H1 (cell line): ENCODE measurements around the gene BRME1. TPM values are rescaled to one million over a fixed set of nuclear protein-coding genes. Genes with fewer than 3 reads are reported as not detected.

Source experiments
- CTCF ChIA-PET: fragments of 300-600 bp; sonication (Branson Sonifier 250); formaldehyde crosslinking; loops from one replicate; lab custom pipeline; 2021; ENCODE audit not compliant: partially characterized antibody; lab: Charles Lee
- POLR2A ChIA-PET: fragments of 300-600 bp; sonication (Branson Sonifier 250); formaldehyde crosslinking; loops from one replicate; lab custom pipeline; 2021; ENCODE audit warnings: inconsistent platforms; ENCODE audit not compliant: partially characterized antibody; lab: Charles Lee
- DNase-seq, 2 experiments: peaks; one replicate each; pipeline versions ENCODE4 v3.0.0 to v3.0.0-alpha.2; 2010 to 2022; ENCODE audit warnings: low spot score in 2 of 2, low read depth in 1 of 2, mixed read lengths in 1 of 2
- FAIRE-seq: peaks from 2 replicates; lab custom pipeline; 2011; peaks lifted over from hg19 to GRCh38; lab: Jason Lieb, UNC
- H2AFZ ChIP-seq: 2 replicates; pipeline ENCODE4 v1.8.1; 2012; ENCODE audit warnings: low read length, inconsistent platforms
- H2AK5ac ChIP-seq: 2 replicates; pipeline ENCODE4 v1.6.1; 2013; ENCODE audit warnings: low read depth, low read length
- H2BK120ac ChIP-seq: replicated peaks from 2 replicates; pipeline ENCODE3; 2013; ENCODE audit warnings: low read depth, low read length, inconsistent platforms
- H2BK12ac ChIP-seq: 2 replicates; pipeline ENCODE4 v1.6.1; 2013; ENCODE audit warnings: low read depth, low read length
- H2BK15ac ChIP-seq: 2 replicates; pipeline ENCODE4 v1.6.1; 2013; ENCODE audit warnings: low read length
- H2BK20ac ChIP-seq: 2 replicates; pipeline ENCODE4 v1.6.1; 2013; ENCODE audit warnings: low read length
- H2BK5ac ChIP-seq: 2 replicates; pipeline ENCODE4 v1.6.1; 2013; ENCODE audit warnings: low read depth, low read length
- H3K14ac ChIP-seq: 2 replicates; pipeline ENCODE4 v1.6.1; 2013; ENCODE audit warnings: inconsistent platforms; ENCODE audit not compliant: insufficient read length
- H3K18ac ChIP-seq: 2 replicates; pipeline ENCODE4 v1.6.1; 2013; ENCODE audit warnings: low read length; ENCODE audit errors: extremely low read depth
- H3K23ac ChIP-seq: 2 replicates; pipeline ENCODE4 v1.6.1; 2013; ENCODE audit warnings: inconsistent platforms; ENCODE audit not compliant: insufficient read length
- H3K23me2 ChIP-seq: 2 replicates; pipeline ENCODE4 v1.6.1; 2013; ENCODE audit warnings: low read depth, low read length
- H3K27ac ChIP-seq: 2 replicates; pipeline ENCODE4 v1.6.1; 2011; ENCODE audit warnings: low read depth, low read length, inconsistent platforms
- H3K27me3 ChIP-seq, 4 experiments: replicated peaks in 1 of 4; 1 replicate in 1 of 4; 2 replicates in 3 of 4; pipeline versions ENCODE4 v1.6.1 to v1.8.1; 2011 to 2013; ENCODE audit warnings: low read length in 3 of 4, mild to moderate bottlenecking in 3 of 4, inconsistent platforms in 2 of 4, mixed read lengths in 2 of 4, moderate library complexity in 1 of 4; ENCODE audit not compliant: control insufficient read depth in 3 of 4, insufficient read depth in 3 of 4; ENCODE audit errors: extremely low read depth in 1 of 4
- H3K36me3 ChIP-seq, 4 experiments: 2 replicates each; pipeline versions ENCODE4 v1.6.1 to v1.8.1; 2011 to 2013; ENCODE audit warnings: mild to moderate bottlenecking in 4 of 4, low read length in 3 of 4, moderate library complexity in 2 of 4, control low read depth in 1 of 4, inconsistent platforms in 1 of 4; ENCODE audit not compliant: insufficient read depth in 4 of 4, control insufficient read depth in 2 of 4
- H3K4ac ChIP-seq: replicated peaks from 2 replicates; pipeline ENCODE3; 2013; ENCODE audit warnings: low read length, low read depth, mixed read lengths, inconsistent platforms; ENCODE audit not compliant: insufficient read length
- H3K4me1 ChIP-seq, 4 experiments: replicated peaks in 1 of 4; 1 replicate in 1 of 4; 2 replicates in 3 of 4; pipeline versions ENCODE4 v1.6.1 to v1.8.1; 2011 to 2013; ENCODE audit warnings: low read length in 3 of 4, inconsistent platforms in 2 of 4, mixed read lengths in 1 of 4; ENCODE audit not compliant: insufficient read depth in 4 of 4, control insufficient read depth in 3 of 4
- H3K4me2 ChIP-seq, 2 experiments: 2 replicates each; pipeline versions ENCODE4 v1.6.1 to v1.8.1; 2011 to 2013; ENCODE audit warnings: low read depth in 2 of 2, low read length in 2 of 2, control low read depth in 1 of 2, inconsistent platforms in 1 of 2, mild to moderate bottlenecking in 1 of 2; ENCODE audit not compliant: insufficient read depth in 1 of 2
- H3K4me3 ChIP-seq, 4 experiments: fragments of 200-600, 300-600 bp in 1 of 4; sonication (generic), shearing (Covaris generic), sonication (Bioruptor Twin) in 1 of 4; 2 replicates each; pipeline versions ENCODE4 v1.5.1 to v1.8.1; 2011 to 2016; ENCODE audit warnings: low read length in 4 of 4, low read depth in 3 of 4, control low read depth in 2 of 4, inconsistent platforms in 2 of 4, mild to moderate bottlenecking in 2 of 4, mixed read lengths in 1 of 4, moderate library complexity in 1 of 4; ENCODE audit not compliant: insufficient read depth in 2 of 4; ENCODE audit errors: extremely low read depth in 1 of 4
- H3K56ac ChIP-seq: replicated peaks from 2 replicates; pipeline ENCODE3; 2013; ENCODE audit warnings: low read depth, mild to moderate bottlenecking, mixed read lengths, low read length, inconsistent platforms; ENCODE audit not compliant: insufficient read length
- H3K79me1 ChIP-seq: 2 replicates; pipeline ENCODE4 v1.6.1; 2013; ENCODE audit warnings: low read depth, low read length, control low read depth
- H3K79me2 ChIP-seq, 2 experiments: 2 replicates each; pipeline versions ENCODE4 v1.6.1 to v1.8.1; 2012 to 2013; ENCODE audit warnings: low read length in 2 of 2, mild to moderate bottlenecking in 2 of 2, inconsistent platforms in 1 of 2; ENCODE audit not compliant: insufficient read depth in 2 of 2, control insufficient read depth in 1 of 2
- H3K9ac ChIP-seq, 4 experiments: replicated peaks in 1 of 4; 1 replicate in 1 of 4; 2 replicates in 3 of 4; pipeline versions ENCODE4 v1.6.1 to v1.8.1; 2011 to 2013; ENCODE audit warnings: low read depth in 3 of 4, low read length in 3 of 4, control low read depth in 2 of 4, mild to moderate bottlenecking in 2 of 4, moderate library complexity in 2 of 4, inconsistent platforms in 1 of 4; ENCODE audit errors: extremely low read depth in 1 of 4
- H3K9me3 ChIP-seq, 2 experiments: 2 replicates each; pipeline versions ENCODE4 v1.6.1 to v1.8.1; 2012 to 2013; ENCODE audit warnings: mild to moderate bottlenecking in 2 of 2, moderate library complexity in 2 of 2, control low read depth in 1 of 2, inconsistent platforms in 1 of 2, low read depth in 1 of 2, low read length in 1 of 2, mixed read lengths in 1 of 2; ENCODE audit not compliant: insufficient read depth in 2 of 2
- H4K20me1 ChIP-seq, 2 experiments: replicated peaks in 1 of 2; 2 replicates each; pipeline versions ENCODE3 to v1.8.1; 2011 to 2013; ENCODE audit warnings: inconsistent platforms in 2 of 2, low read length in 2 of 2, mild to moderate bottlenecking in 1 of 2; ENCODE audit not compliant: insufficient read depth in 2 of 2, control insufficient read depth in 1 of 2
- H4K5ac ChIP-seq: 2 replicates; pipeline ENCODE4 v1.6.1; 2013; ENCODE audit warnings: low read length, low read depth, mixed read lengths, inconsistent platforms; ENCODE audit not compliant: insufficient read length
- H4K8ac ChIP-seq: 2 replicates; pipeline ENCODE4 v1.8.0; 2013; ENCODE audit warnings: mild to moderate bottlenecking, moderate library complexity, low read length, inconsistent platforms; ENCODE audit not compliant: insufficient read depth; ENCODE audit errors: extremely low read depth
- H4K91ac ChIP-seq: replicated peaks from 2 replicates; pipeline ENCODE3; 2013; ENCODE audit warnings: low read length, mixed read lengths, inconsistent platforms; ENCODE audit not compliant: insufficient read length
- CHD1 ChIP-seq: IDR thresholded peaks from 2 replicates; pipeline ENCODE4 v1.6.1; 2012; ENCODE audit warnings: low read depth, low read length, improper control_type of control experiment
- CHD2 ChIP-seq: IDR thresholded peaks from 2 replicates; pipeline ENCODE4 v1.6.1; 2012; ENCODE audit warnings: low read length, improper control_type of control experiment
- EP300 ChIP-seq, 2 experiments: IDR thresholded peaks; 1 replicate in 1 of 2; 2 replicates in 1 of 2; pipeline ENCODE4 v1.6.1; 2011 to 2012; ENCODE audit warnings: low read depth in 2 of 2, low read length in 2 of 2, mild to moderate bottlenecking in 2 of 2, borderline replicate concordance in 1 of 2, inconsistent platforms in 1 of 2, moderate library complexity in 1 of 2
- JUN ChIP-seq: IDR thresholded peaks from 2 replicates; pipeline ENCODE4 v1.6.1; 2011; ENCODE audit warnings: low read depth, mild to moderate bottlenecking, improper control_type of control experiment, low read length
- KDM5A ChIP-seq: fragments of 200-600 bp; IDR thresholded peaks from 2 replicates; pipeline ENCODE4 v1.7.1; 2012; ENCODE audit warnings: mild to moderate bottlenecking, low read length, inconsistent platforms, mixed read lengths
- RFX5 ChIP-seq: IDR thresholded peaks from 2 replicates; pipeline ENCODE4 v1.6.1; 2011; ENCODE audit warnings: low read depth, low read length, improper control_type of control experiment, borderline replicate concordance
- SIRT6 ChIP-seq: IDR thresholded peaks from one replicate; pipeline ENCODE4 v1.7.1; 2012; ENCODE audit warnings: low read length, inconsistent platforms
- SRF ChIP-seq: IDR thresholded peaks from 2 replicates; pipeline ENCODE4 v1.6.1; 2011; ENCODE audit warnings: mild to moderate bottlenecking, low read depth, low read length, moderate library complexity
- TAF1 ChIP-seq: IDR thresholded peaks from 2 replicates; pipeline ENCODE4 v1.6.1; 2011; ENCODE audit warnings: mild to moderate bottlenecking, low read depth, low read length
- YY1 ChIP-seq: IDR thresholded peaks from 2 replicates; pipeline ENCODE4 v1.6.1; 2011; ENCODE audit warnings: low read depth, mild to moderate bottlenecking, low read length
- WGBS, 2 experiments: shearing (Covaris generic) in 1 of 2; methylation state at CpG; one replicate each; pipeline versions ENCODE4 v1.1.6 to v1.1.7; 2013 to 2015; ENCODE audit warnings: low lambda C conversion rate in 2 of 2, mixed read lengths in 2 of 2, inconsistent platforms in 1 of 2, low coverage in 1 of 2, missing lambda C conversion rate in 1 of 2; ENCODE audit not compliant: insufficient replicate concordance in 2 of 2, insufficient coverage in 1 of 2, insufficient read length in 1 of 2; ENCODE audit errors: extremely low coverage in 1 of 2, missing lambda C conversion rate in 1 of 2; 5-methylcytosine and 5-hydroxymethylcytosine counted together
- polyA plus RNA-seq, 7 experiments: library from polyadenylated mRNA; depleted of rRNA in 3 of 7; stranded (reverse) in 5 of 7; unstranded in 2 of 7; fragments of >200 nt in 5 of 7; fragments of 200-250 nt in 2 of 7; gene quantifications; 1 replicate in 5 of 7; 2 replicates in 1 of 7; 4 replicates in 1 of 7; pipeline versions ENCODE4 v1.2.1 to v1.2.3, GENCODE V29; 2011 to 2013; ENCODE audit warnings: missing spikeins in 2 of 7, mixed read lengths in 2 of 7
- total RNA-seq: library from RNA; stranded (reverse); fragmentation: NEBNext Ultra II Directional; extraction: Animal tissue kit (Norgen Biotek cat#: 25700); gene quantifications from 2 replicates; pipeline ENCODE4 v1.2.1, GENCODE V29; 2021

The BRME1 gene
- total and polyA plus RNA-seq, 2 of the 8 experiments (the other 6 are each of a cell fraction or from before 2014, with no cell fraction given): 4.6 to 4.7 TPM

DNA sequence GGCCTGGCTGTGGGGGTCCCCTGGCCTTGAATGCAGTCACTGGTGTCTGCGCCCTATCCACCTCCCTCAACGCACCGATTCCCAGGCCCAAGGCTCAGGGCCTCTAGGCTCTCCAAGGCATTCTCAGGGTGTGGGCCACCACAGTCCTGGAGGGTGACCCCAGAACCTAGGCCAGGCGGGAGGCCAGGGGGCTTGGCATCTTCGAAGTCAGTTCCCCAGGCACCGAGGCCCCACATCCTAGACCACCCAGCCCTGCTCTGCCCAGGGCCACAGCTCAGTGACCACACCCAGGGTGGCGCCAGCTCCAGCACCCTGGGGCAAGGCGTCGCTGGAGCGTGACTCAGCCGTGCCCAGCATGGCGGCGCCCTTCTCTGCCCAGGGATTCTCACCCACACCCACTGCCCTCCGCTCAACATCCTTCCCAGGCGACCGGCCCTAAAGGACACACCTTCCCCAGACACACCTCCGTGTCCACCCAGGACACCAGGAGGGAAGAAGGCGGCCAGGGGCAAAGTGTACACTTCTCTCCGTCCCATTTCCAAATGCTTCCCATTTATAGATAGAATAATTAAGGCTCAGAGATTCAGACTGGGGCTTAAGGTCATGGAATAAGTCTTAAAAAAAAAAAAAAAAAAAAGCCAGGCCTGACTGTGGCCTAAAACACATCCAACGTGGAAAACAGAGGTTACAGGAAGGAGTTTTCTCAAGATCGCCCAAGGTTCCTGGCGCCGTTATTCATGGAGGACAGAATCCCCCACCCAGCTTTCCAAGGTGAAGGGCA is 65.4 kb downstream of the BRME1 start:
- Histone ChIP-seq H2BK15ac (0 out of 2 replicates have a peak overlapping the region, but pooled peaks have one; percentile 72), H3K9me3 (no peaks in the 10 kb centered on the region), H3K27ac (no peak overlapping the region), H3K14ac (no peak overlapping the region), H2BK120ac (no peak overlapping the region), H3K4me1 (peaks cover 0 to 34% (median 27%) of the 10 kb centered on the region in 4 experiments; a peak in 6 of 7 replicates), H3K27me3 (no peaks in the 10 kb centered on the region), H3K23me2 (peaks cover 6% of the 10 kb centered on the region; the same call in 1 of the 2 replicates), H3K36me3 (no peaks in the 10 kb centered on the region), H3K4me3 (no peak overlapping the region), H3K79me1 (no peaks in the 10 kb centered on the region), H4K8ac (no peak overlapping the region), H3K9ac (no peak overlapping the region), H2AK5ac (peak overlapping the region; percentile 70; the same call in 1 of the 2 replicates), H3K4me2 (no peak overlapping the region; a peak in 1 of 4 replicates), H4K91ac (no peak overlapping the region), H3K56ac (no peak overlapping the region), H2BK5ac (peak overlapping the region; percentile 35; the same call in 1 of the 2 replicates), H2BK20ac (no peak overlapping the region), H4K20me1 (peaks cover 1 to 9% of the 10 kb centered on the region in 2 experiments), H3K18ac (no peak overlapping the region), H3K23ac (no peak overlapping the region), H2BK12ac (peak overlapping the region; percentile 77; the same call in 1 of the 2 replicates), H3K79me2 (peaks cover 0 to 3% of the 10 kb centered on the region in 2 experiments; a peak in 2 of 4 replicates), H2AFZ (no peak overlapping the region), H4K5ac (no peak overlapping the region), H3K4ac (no peak overlapping the region)
- 92% methylated on average over 22 of the region's 23 CpGs; no CpG with 5 or more reads in 1 of the 2 experiments for WGBS, 2 experiments
- DNase-seq (no peak), FAIRE-seq (no peak)
- ChIA-PET CTCF (interaction anchor here (1.0 to 1.7 kb wide), 6 partner anchors 9 to 33 kb away, joined by 3 to 9 read pairs (median 6); no protein-coding TSS in a partner anchor), POLR2A (interaction anchor here (0.6 to 1.7 kb wide), 8 partner anchors 8 to 674 kb away, joined by 3 to 7 read pairs (median 4); no protein-coding TSS in a partner anchor)
- TF ChIP-seq KDM5A (no peak), RFX5 (no peak), CHD1 (no peak), EP300 (IDR thresholded peaks at IDR 0.05; ENCODE audit: borderline replicate concordance in 1 of 2, low read depth in 2 of 2, low read length in 2 of 2) (no peak), SRF (no peak), CHD2 (no peak), SIRT6 (no peak), TAF1 (no peak), JUN (no peak), YY1 (no peak)
